HG03097 (cell line): ENCODE measurements around the gene ATP6AP2.
"Not testable (repeated sequence)": the region's sequence is repeated elsewhere in the genome, so short reads cannot be mapped to it uniquely, and the experiment has no call there.

Experiments used
- ATAC-seq: cut with Tn5 transposase; IDR thresholded peaks from one replicate; pipeline ENCODE4 v1.9.1; 2021; ENCODE audit not compliant: unreplicated experiment, low FRiP score

The ATP6AP2 gene

DNA sequence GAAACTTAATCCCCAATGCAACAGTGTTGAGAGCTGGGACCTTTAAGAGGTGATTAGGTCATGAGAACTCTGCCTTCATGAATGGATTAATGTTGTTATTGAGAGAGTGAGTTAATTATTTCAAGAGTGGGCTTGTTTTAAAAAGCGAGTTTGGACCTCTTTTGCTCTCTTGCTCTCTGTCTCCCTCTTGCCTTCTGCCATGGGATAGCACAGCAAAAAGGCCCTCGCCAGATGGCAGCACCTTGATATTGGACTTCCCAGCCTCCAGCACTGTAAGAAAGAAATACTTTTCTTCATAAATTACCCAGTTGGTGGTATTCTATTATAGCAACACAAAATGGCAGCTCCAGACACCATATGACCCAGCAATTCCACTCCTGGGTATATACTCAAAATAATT, 7.0 kb upstream of the ATP6AP2 start:
- ATAC-seq: no peak

DNA sequence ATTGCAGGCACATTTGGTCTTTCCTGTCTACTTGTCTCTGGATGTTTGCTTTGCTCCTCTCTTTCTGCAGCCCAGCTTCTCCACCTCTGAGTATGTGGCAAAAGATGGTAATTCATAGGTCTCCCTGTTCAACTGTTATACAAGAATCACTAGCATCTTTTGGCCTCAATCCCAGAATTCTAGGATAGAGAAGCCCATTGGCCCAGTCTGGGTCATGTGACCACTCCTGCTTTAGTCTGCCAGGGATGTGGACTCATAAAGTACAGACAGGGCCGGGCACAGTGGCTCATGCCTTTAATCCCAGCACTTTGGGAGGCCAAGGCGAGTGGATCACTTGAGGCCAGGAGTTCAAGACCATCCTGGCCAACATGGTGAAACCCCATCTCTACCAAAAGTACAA, 5.4 kb upstream of the ATP6AP2 start:
- ATAC-seq: not testable (repeated sequence)

- ATAC-seq: no peak
These were observed 4.5 kb upstream of the ATP6AP2 start for GRCh38 chrX:40576291-40576690.

DNA sequence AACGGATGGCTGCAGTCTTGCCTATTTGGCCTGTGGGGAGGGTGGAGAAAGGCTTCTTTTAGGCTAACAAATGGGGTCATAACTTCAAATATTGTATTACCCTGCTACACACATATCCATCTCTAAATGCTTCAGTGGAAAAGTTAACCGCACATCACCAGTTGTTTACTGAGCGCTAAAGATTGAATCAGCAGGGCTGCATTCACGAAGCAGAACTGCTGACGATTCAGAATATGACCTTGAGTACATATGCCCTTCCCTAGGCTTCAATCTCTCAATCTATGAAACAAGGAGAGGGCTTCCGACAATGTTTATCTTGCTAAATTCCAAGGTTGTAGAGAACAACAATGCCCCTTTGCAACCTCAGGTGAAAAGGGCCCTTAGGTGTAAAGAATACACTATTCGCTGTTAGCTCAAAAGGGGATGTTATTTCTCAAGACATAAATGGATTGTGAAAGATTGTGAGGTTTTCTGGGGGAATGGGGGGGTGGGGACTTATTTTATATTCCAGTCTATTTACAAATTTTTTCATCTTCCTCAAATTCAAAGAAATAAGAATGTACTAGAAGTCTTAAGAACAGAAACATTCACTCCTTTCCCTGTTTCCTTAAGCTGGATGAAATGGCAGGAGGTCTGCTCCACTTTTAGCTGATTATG, 2.6 kb upstream of the ATP6AP2 start:
- ATAC-seq: no peak

GRCh38 chrX:40579141-40579540, 1.6 kb upstream of the ATP6AP2 start:
- ATAC-seq: no peak

DNA sequence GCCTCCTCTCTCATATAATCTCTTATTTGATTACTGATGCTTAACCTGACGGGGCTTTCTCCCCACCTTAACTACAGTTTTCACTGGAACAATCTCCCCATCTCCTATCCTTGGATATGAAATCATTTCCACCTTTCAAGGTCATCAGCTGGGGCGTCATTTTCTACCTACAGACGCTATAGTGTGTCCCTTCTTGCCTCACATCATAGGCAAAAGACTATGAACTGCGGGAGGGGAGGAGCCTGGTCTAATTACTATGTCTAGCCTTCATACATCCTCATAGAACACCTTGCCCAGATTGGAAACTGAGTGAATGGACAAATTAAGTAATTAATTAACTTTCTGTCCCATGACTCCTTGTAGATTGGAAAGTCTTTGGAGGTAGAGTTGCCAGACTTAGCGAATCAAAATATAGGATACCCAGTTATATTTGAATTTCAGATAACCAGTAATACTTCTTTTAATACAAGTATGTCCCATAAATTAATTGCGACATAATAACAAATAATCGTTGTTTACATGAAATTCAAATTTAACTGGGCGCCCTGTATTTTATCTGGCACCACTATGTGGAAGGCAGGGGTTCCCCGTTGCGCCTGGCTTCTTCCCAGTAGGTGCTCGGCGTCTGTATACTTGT, 752 bp upstream of the ATP6AP2 start:
- ATAC-seq: no peak

DNA sequence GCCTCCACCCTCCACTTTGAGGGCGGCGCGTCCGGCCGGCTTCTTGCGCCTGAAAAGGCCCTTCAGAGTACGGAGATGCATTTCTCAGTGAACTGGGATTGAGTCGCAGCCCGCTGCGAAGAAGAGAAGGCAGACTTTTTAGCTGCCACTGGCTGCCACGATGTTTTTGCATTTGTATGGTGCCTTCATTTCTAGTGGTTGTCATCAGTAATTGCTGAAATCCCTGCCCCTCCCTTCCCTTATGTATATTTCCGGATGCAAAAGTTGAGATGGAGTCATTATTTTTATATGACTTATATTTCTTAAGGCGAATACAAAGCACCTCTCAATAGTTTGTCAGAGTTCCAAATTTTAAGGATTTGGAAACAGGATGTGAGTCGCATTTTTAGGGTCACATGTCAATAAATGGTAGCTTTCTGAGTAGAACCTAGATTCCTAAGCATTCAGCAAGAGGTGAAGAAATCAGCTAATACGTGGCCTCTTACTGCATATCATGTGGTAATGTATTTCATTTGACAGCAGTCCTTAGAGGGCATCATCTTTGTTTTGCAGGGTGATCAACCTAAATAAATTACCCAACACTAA, 658 bp downstream of the ATP6AP2 start:
- no peak for ATAC-seq

DNA sequence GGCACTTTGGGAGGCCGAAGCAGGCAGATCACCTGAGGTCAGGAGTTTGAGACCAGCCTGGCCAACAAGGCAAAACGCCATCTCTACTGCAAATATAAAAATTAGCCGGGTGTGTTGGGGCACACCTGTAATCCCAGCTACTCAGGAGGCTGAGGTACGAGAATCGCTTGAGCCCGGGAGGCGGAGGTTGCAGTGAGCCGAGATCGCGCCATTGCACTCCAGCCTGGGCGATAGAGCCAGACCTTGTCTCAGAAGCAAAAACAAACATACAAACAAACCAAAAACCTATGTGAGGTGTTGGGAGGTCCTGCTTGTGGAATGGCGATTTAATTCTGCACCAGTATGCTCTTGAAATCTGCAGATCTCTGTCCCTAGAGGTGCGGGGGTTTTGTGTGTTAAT, 1.4 kb downstream of the ATP6AP2 start:
- not testable (repeated sequence) for ATAC-seq

- ATAC-seq: no peak
These were observed 2.0 kb downstream of the ATP6AP2 start for GRCh38 chrX:40582811-40583210.

- ATAC-seq: not testable (repeated sequence)
These were observed 6.9 kb downstream of the ATP6AP2 start for GRCh38 chrX:40587623-40588022.

DNA sequence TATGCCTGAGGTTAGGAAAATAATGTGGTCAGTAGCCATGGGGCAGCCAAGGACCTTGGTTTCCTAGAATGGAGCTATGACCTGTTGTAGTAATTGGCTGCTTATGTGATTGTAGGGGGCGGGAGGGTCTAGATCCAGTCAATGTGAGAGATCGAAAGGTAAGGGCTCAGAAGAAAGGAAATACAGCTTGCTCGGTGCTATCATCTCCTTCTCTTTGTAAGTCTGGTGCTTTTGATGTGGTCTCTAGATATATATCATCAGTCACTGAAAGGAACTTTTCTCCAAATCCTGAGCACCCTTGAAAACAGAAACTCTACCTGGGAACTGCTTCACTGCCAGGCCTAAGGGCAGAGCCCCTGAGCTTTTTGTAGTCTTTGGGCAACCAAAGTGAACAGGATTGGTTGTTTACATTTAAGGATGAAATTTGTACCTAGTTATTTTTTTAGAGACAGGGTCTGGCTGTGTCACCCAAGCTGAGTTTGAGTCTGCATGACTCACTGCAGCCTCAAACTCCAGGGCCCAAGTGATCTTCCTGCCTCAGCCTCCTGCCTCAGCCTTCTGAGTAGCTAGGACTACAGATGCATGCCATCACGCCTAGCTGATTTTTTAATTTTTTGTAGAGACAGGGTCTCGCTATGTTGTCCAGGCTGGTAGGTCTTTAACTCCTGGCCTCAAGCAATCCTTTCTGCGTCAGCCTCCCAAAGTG, 9.0 kb downstream of the ATP6AP2 start:
- ATAC-seq: not testable (repeated sequence)

GRCh38 chrX:40603446-40603845, 22.7 kb downstream of the ATP6AP2 start:
- ATAC-seq: no peak

- ATAC-seq: no peak
These were observed 26.6 kb downstream of the ATP6AP2 start for GRCh38 chrX:40607381-40607780.

GRCh38 chrX:40612511-40612910, 31.7 kb downstream of the ATP6AP2 start:
- ATAC-seq: no peak

GRCh38 chrX:40615976-40616375, 35.2 kb downstream of the ATP6AP2 start:
- ATAC-seq: no peak

DNA sequence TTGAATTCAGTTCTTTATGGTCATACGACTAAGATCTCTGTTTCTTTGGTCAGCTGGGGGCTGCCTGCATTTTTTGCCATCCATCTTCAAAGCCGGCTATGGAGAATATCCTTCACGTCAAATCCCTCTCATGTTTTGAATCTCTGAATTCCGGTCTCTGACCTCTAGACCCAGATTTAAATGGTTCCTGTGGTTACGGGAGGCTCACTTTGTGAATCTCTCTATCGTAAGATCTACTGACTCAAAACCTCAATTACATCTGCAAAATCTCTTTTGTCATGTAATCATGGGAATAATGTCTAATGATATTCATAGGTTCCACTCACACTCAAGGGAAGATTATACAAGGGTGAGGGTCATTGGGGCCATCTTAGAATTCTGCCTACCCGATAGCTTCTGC, 36.8 kb downstream of the ATP6AP2 start:
- ATAC-seq: no peak

- ATAC-seq: no peak
These were observed 41.8 kb downstream of the ATP6AP2 start for GRCh38 chrX:40622479-40623138.

GRCh38 chrX:40623139-40623536, 42.4 kb downstream of the ATP6AP2 start, which contains the start of gene MPC1L:
TSS of gene MPC1L (plus strand) at chrX:40623428. CDS start at chrX:40623566, 138 bp downstream.
- ATAC-seq: no peak

DNA sequence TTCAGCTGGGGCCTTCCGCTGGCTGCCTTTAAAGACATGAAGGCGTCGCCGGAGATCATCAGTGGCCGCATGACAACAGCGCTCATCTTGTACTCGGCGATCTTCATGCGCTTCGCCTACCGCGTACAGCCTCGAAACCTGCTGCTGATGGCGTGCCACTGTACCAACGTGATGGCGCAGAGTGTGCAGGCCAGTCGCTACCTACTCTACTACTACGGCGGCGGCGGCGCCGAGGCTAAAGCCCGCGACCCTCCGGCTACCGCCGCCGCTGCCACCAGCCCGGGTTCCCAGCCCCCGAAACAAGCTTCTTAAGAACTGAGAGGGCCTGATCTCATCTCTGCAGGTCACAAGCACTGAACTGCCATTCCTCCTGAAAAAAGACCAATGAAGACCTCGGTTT, 42.9 kb downstream of the ATP6AP2 start:
- ATAC-seq: no peak

DNA sequence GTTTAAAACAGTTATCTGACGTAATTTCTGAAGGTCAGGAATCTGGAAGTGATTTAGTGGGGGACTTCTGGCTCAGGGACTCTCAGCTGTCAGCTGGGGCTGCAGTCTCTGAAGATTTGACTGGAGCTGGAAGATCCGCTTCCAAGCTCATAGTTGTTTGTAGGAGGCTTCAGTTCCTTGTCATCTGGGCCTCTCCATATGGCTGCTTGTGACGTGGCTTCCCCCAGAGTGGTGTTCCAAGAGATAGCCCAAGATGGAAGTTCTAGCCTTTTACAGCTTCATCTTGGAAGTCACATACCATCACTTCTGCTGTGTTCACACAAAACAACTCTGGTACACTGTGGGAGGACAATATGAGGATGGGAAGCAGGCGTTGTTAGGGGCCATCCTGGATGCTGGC, 44.5 kb downstream of the ATP6AP2 start:
- ATAC-seq: no peak

DNA sequence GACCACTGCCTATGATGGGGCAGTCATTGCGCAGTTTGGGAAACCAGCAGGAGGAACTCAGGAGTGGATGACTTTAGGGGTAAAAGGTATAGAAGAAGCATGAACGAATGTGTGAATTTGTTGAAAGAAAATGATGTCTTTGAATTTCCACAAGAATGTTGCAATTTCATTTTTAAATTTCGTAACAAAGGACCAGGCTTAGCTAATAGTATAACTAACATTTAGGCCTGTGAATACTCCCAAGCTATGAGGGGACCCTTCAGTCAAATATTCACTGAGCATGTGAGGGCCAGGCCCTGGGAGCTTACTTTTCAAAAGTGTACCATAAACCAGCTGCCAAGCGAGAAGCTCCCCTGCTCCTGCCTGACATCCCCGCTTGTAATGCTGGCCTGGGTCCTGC, 47.7 kb downstream of the ATP6AP2 start:
- ATAC-seq: no peak
